ENCODE measurements around the gene SLC16A6. TPM values are rescaled to one million over a fixed set of nuclear protein-coding genes. Genes with fewer than 3 reads are reported as not detected.
A peak's percentile ranks its signal among the peaks of the same experiment; 100 is the strongest.

SLC16A6 gene
- total RNA-seq, 4 donors from 2014 or later, result 0.13 to 1.8 (median 0.46) TPM

DNA sequence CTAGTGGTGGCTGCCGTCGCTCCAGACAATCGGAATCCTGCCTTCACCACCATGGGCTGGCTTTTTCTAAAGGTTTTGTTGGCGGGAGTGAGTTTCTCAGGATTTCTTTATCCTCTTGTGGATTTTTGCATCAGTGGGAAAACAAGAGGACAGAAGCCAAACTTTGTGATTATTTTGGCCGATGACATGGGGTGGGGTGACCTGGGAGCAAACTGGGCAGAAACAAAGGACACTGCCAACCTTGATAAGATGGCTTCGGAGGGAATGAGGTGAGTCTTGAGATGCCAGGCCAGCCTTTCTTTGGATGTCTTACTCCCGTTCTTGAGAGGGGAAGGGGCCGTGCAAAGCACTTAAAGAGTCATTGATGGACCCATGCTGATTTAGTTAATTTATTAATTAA, 16.5 kb upstream of the SLC16A6 start:
- intact Hi-C loops (cut with DNase I), result no loop called here
- Histone ChIP-seq H3K27ac (no peak overlapping the region), H3K9me3 (no peaks in the 10 kb centered on the region), H3K4me1 (peaks cover 4 to 9% of the 10 kb centered on the region in 2 donors), H3K4me3 (replicated peaks in 1 of 3) (no peak overlapping the region), H3K36me3 (no peaks in the 10 kb centered on the region), H3K27me3 (no peaks in the 10 kb centered on the region)
- TF ChIP-seq POLR2A (IDR thresholded peaks at IDR 0.05), result no peak
- TF ChIP-seq, protein P1, sequence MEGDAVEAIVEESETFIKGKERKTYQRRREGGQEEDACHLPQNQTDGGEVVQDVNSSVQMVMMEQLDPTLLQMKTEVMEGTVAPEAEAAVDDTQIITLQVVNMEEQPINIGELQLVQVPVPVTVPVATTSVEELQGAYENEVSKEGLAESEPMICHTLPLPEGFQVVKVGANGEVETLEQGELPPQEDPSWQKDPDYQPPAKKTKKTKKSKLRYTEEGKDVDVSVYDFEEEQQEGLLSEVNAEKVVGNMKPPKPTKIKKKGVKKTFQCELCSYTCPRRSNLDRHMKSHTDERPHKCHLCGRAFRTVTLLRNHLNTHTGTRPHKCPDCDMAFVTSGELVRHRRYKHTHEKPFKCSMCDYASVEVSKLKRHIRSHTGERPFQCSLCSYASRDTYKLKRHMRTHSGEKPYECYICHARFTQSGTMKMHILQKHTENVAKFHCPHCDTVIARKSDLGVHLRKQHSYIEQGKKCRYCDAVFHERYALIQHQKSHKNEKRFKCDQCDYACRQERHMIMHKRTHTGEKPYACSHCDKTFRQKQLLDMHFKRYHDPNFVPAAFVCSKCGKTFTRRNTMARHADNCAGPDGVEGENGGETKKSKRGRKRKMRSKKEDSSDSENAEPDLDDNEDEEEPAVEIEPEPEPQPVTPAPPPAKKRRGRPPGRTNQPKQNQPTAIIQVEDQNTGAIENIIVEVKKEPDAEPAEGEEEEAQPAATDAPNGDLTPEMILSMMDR (IDR thresholded peaks at IDR 0.05), result no peak
- 89 to 95% methylated on average over 8 of the region's 8 CpGs for WGBS, 2 donors
- DNase-seq, result no peak

DNA sequence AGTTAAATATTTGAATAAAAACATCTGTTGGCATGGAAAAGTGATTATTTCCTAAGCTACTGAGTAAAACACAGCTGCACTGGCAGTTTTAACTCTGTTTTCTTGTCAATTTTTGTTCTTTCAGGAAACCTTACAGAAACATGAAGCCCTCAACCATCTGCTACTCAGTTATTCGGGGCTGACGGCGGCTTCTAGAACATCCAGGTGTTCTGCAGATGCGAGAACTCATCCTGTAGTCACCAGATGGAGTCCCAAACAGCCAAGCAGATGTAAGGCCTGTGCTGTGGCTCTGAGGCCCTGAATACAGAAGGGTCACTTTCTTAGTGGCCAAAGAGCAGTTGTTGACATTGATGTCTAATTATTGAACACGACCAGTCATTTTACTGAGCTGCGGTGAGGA, 15.9 kb upstream of the SLC16A6 start:
- H3K27me3 ChIP-seq, result no peaks in the 10 kb centered on the region

DNA sequence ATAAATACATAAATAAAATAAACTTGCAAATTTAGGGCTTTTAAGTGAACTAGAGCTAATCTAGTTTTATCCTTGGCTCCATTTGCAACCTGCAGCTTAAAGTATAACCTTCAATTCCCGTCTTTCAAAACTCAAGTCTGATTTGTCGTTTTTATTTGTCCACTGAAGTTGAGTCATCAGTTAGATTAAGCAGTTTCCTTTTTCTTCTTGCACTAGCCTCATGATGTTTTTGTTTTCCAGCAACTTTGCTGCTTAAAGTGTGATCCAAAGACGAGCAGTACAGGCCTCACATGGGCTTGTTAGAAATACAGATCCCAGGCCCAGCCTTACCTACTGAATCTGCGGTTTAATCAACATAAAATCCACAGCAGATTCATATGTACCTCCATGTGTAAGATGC, 14.2 kb upstream of the SLC16A6 start:
- H3K27me3 ChIP-seq, result no peaks in the 10 kb centered on the region
- no peak overlapping the region for H3K27ac ChIP-seq
- H3K4me3 ChIP-seq (replicated peaks in 1 of 3), result no peak overlapping the region
- H3K4me1 ChIP-seq, result peaks cover 10 to 16% of the 10 kb centered on the region in 2 donors
- H3K9me3 ChIP-seq, result no peaks in the 10 kb centered on the region
- TF ChIP-seq, protein P1 (IDR thresholded peaks at IDR 0.05), result no peak
- TF ChIP-seq POLR2A (IDR thresholded peaks at IDR 0.05), result no peak
- intact Hi-C loops (cut with DNase I), result no loop called here
- 88% methylated on average over 4 of the region's 4 CpGs for WGBS, 2 donors
- no peaks in the 10 kb centered on the region for H3K36me3 ChIP-seq
- no peak for DNase-seq

More for the DNA sequence above, 15.9 kb upstream of the SLC16A6 start:
- WGBS, 2 donors, result 69 to 81% methylated on average over 6 of the region's 6 CpGs
- Histone ChIP-seq H3K9me3 (no peaks in the 10 kb centered on the region), H3K4me3 (replicated peaks in 1 of 3) (no peak overlapping the region), H3K4me1 (peaks cover 10 to 15% of the 10 kb centered on the region in 2 donors), H3K27ac (no peak overlapping the region), H3K36me3 (no peaks in the 10 kb centered on the region)
- intact Hi-C loops (cut with DNase I), result no loop called here
- TF ChIP-seq, protein P1 (IDR thresholded peaks at IDR 0.05), result no peak
- no peak for TF ChIP-seq POLR2A (IDR thresholded peaks at IDR 0.05)
- DNase-seq, result no peak

DNA sequence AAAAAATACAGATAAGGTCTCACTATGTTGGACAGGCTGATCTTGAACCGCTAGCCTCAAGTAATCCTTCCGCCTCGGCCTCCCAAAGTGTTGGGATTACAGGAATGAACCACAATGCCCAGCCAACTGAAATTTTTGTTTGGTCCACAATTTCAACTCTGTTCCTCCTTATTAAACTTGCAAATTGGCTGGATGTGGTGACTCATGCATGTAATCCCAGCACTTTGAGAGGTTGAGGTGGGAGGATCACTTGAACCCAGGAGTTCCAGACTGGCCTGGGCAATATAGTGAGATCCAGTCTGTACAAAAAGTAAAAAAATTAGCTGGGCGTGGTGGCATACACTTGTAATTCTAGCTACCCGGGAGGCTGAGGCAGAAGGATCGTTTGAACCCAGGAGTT, 13.8 kb upstream of the SLC16A6 start:
- intact Hi-C loops (cut with DNase I), result no loop called here

DNA sequence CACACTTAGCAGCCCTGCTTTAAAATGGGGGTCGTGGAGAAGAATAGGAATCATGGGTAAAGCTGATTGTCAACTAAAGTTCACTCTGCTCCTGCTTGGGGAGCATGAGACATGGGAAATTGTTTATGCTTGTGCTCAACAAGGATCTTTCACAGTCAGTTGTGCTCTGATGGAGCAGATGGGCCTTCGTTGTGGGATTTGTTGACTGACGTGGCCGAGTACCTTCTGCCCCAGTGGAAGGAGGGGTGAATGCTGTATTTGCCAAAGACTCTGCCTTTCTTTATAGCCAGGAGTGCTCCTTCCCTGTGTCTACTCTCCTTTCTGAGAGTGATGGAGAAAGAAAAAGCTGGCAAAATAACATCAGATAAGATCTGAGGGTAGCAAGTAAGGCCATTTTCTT, 11.7 kb upstream of the SLC16A6 start:
- Histone ChIP-seq H3K27ac (peak overlapping the region; percentile 24 to 64 (median 52)), H3K9me3 (no peaks in the 10 kb centered on the region)
- intact Hi-C loops (cut with DNase I), result no loop called here

More for the DNA sequence above, 13.8 kb upstream of the SLC16A6 start:
- Histone ChIP-seq H3K9me3 (no peaks in the 10 kb centered on the region), H3K4me1 (peaks cover 10 to 16% of the 10 kb centered on the region in 2 donors), H3K27ac (no peak overlapping the region), H3K36me3 (no peaks in the 10 kb centered on the region), H3K27me3 (no peaks in the 10 kb centered on the region), H3K4me3 (replicated peaks in 1 of 3) (no peak overlapping the region)
- DNase-seq, result no peak
- TF ChIP-seq, protein P1 (IDR thresholded peaks at IDR 0.05), result no peak
- TF ChIP-seq POLR2A (IDR thresholded peaks at IDR 0.05), result no peak
- 94 to 96% methylated on average over 6 of the region's 6 CpGs for WGBS, 2 donors

More for the DNA sequence above, 11.7 kb upstream of the SLC16A6 start:
- 18 to 31% methylated on average over 4 of the region's 4 CpGs for WGBS, 2 donors
- no peaks in the 10 kb centered on the region for H3K27me3 ChIP-seq
- no peak overlapping the region for H3K4me3 ChIP-seq (replicated peaks in 1 of 3)
- DNase-seq, result peak in 1 of 2 donors; percentile 19
- TF ChIP-seq, protein P1 (IDR thresholded peaks at IDR 0.05), result no peak
- no peak for TF ChIP-seq POLR2A (IDR thresholded peaks at IDR 0.05)
- H3K4me1 ChIP-seq, result peaks cover 10 to 16% of the 10 kb centered on the region in 2 donors
- H3K36me3 ChIP-seq, result no peaks in the 10 kb centered on the region
